Activated CD4-positive, alpha-beta T cell treated with anti-CD3 and anti-CD28 coated beads, Interleukin-2, Interleukin-6, amounts not matched to agents 100 ng/mL and 50 ng/mL, durations not matched to agents 16 hours and 8 hours (primary cell): Measurements from ENCODE around the gene CADM2.
A peak's percentile ranks its signal among the peaks of the same experiment; 100 is the strongest.
"Not testable (repeated sequence)": the region's sequence is repeated elsewhere in the genome, so short reads cannot be mapped to it uniquely, and the experiment has no call there.

ENCODE experiments used
- DNase-seq: peaks from one replicate; pipeline ENCODE4 v3.0.0-alpha.2; 2020

The CADM2 gene

GRCh38 chr3:84958495-84959469, at the start of gene CADM2:
CADM2 (plus strand) TSS chr3:84958989.
- DNase-seq, result peak; percentile 84

GRCh38 chr3:84918592-84918991, 40.2 kb upstream of the CADM2 start:
- DNase-seq, result not testable (repeated sequence)

GRCh38 chr3:84922682-84923081, 36.1 kb upstream of the CADM2 start:
- DNase-seq, result no peak

- DNase-seq, result no peak
Observed at GRCh38 chr3:84925571-84925970, 33.2 kb upstream of the CADM2 start.

- DNase-seq, result no peak
Observed at GRCh38 chr3:84943379-84943778, 15.4 kb upstream of the CADM2 start.

GRCh38 chr3:84946240-84946639, 12.5 kb upstream of the CADM2 start:
- no peak for DNase-seq

GRCh38 chr3:84959470-84960271, 882 bp downstream of the CADM2 start:
- no peak for DNase-seq

- DNase-seq, result no peak
Observed at GRCh38 chr3:84960581-84960980, 1.8 kb downstream of the CADM2 start.

GRCh38 chr3:84961011-84961410, 2.2 kb downstream of the CADM2 start:
- no peak for DNase-seq

GRCh38 chr3:84961521-84962255, 2.9 kb downstream of the CADM2 start:
- no peak for DNase-seq

GRCh38 chr3:84962415-84962814, 3.6 kb downstream of the CADM2 start:
- DNase-seq, result no peak

GRCh38 chr3:84963137-84963536, 4.3 kb downstream of the CADM2 start:
- no peak for DNase-seq

GRCh38 chr3:84965141-84965540, 6.4 kb downstream of the CADM2 start:
- DNase-seq, result peak; percentile 1

- DNase-seq, result no peak
Observed at GRCh38 chr3:84967767-84968581, 9.2 kb downstream of the CADM2 start.

GRCh38 chr3:84968701-84969235, 10.0 kb downstream of the CADM2 start:
- DNase-seq, result no peak

- DNase-seq, result no peak
Observed at GRCh38 chr3:84974347-84974746, 15.6 kb downstream of the CADM2 start.

- DNase-seq, result no peak
Observed at GRCh38 chr3:84977021-84977420, 18.2 kb downstream of the CADM2 start.

- no peak for DNase-seq
Observed at GRCh38 chr3:84978843-84979242, 20.1 kb downstream of the CADM2 start.

GRCh38 chr3:84980011-84980410, 21.2 kb downstream of the CADM2 start:
- no peak for DNase-seq

- no peak for DNase-seq
Observed at GRCh38 chr3:84980456-84980855, 21.7 kb downstream of the CADM2 start.

GRCh38 chr3:84983490-84983889, 24.7 kb downstream of the CADM2 start:
- DNase-seq, result no peak

GRCh38 chr3:84984429-84984828, 25.6 kb downstream of the CADM2 start:
- DNase-seq, result no peak
